Stomach (tissue), 9 donors: ENCODE data around the gene MALT1. TPM values are rescaled to one million over a fixed set of nuclear protein-coding genes. Genes with fewer than 3 reads are reported as not detected.
"Not testable (repeated sequence)": the region's sequence is repeated elsewhere in the genome, so short reads cannot be mapped to it uniquely, and the experiment has no call there.

Experiments
- DNase-seq, 2 donors: peaks; one replicate each; pipeline versions ENCODE4 v3.0.0 to v3.0.0-alpha.2; 2013 to 2019
- H3K27ac ChIP-seq, 5 donors: fragments of 200-600 bp in 4 of 5; sonication (generic) in 4 of 5; one replicate each; pipeline ENCODE4 v1.5.1; 2013 to 2019; ENCODE audit warnings: mild to moderate bottlenecking in 1 of 5, moderate library complexity in 1 of 5
- H3K27me3 ChIP-seq, 3 donors: fragments of 200-600 bp; sonication (generic); one replicate each; pipeline ENCODE4 v1.5.1; 2017 to 2019; ENCODE audit warnings: mixed run types in 1 of 3
- H3K36me3 ChIP-seq, 4 donors: fragments of 200-600 bp; sonication (generic); 1 replicate in 3 of 4; 2 replicates in 1 of 4; pipeline ENCODE4 v1.5.1; 2016 to 2019
- H3K4me1 ChIP-seq, 4 donors: fragments of 200-600 bp; sonication (generic); one replicate each; pipeline ENCODE4 v1.5.1; 2016 to 2019
- H3K4me3 ChIP-seq, 4 donors: fragments of 200-600 bp; sonication (generic) in 3 of 4; one replicate each; pipeline ENCODE4 v1.5.1; 2016 to 2019; ENCODE audit warnings: mild to moderate bottlenecking in 1 of 4
- H3K9me3 ChIP-seq, 4 donors: fragments of 200-600 bp; sonication (generic); one replicate each; pipeline ENCODE4 v1.5.1; 2016 to 2019
- EP300 ChIP-seq: sonication (generic); formaldehyde crosslinking; IDR thresholded peaks from one replicate; pipeline ENCODE4 v1.6.1; 2017; ENCODE audit warnings: antibody characterized with exemption
- POLR2A ChIP-seq, 4 donors: fragments of 450-650 bp; IDR thresholded peaks; one replicate each; pipeline ENCODE4 v1.6.1; 2016; ENCODE audit warnings: antibody characterized with exemption in 4 of 4, control low read depth in 2 of 4, mild to moderate bottlenecking in 1 of 4, moderate library complexity in 1 of 4
- POLR2AphosphoS5 ChIP-seq, 3 donors: sonication (generic); formaldehyde crosslinking; IDR thresholded peaks; one replicate each; pipeline ENCODE4 v1.6.1; 2016; ENCODE audit warnings: antibody characterized with exemption in 3 of 3
- WGBS, 5 donors: extraction: QIAGEN DNeasy Blood & Tissue Kit in 3 of 5; methylation state at CpG; one replicate each; pipeline versions ENCODE4 v1.1.5 to v1.1.7; 2013 to 2018; 5-methylcytosine and 5-hydroxymethylcytosine counted together
- intact Hi-C: fragments of 100-400 bp; cut with DNase I; formaldehyde crosslinking; loops from one replicate; pipeline ENCODE4 v1.15.1; 2023; ENCODE audit warnings: low total_unique reads
- polyA plus RNA-seq, 3 donors: library from polyadenylated mRNA; stranded (reverse); fragments of 200-250 nt; gene quantifications; one replicate each; pipeline ENCODE4 v1.2.3, GENCODE V29; 2013
- total RNA-seq, 5 donors: library from RNA; depleted of rRNA; stranded (reverse); fragments of >200 nt; gene quantifications; one replicate each; pipeline versions ENCODE4 v1.1.0 to v1.2.3, GENCODE V29; 2014 to 2016
- TF ChIP-seq, protein P1 (sequence below), 7 experiments: fragments of 450-650 bp in 4 of 7; fragments of 200-600 bp in 3 of 7; sonication (generic) in 3 of 7; IDR thresholded peaks; one replicate each; pipeline ENCODE4 v1.5.1; 2016 to 2019; ENCODE audit warnings: antibody characterized with exemption in 7 of 7, control low read depth in 2 of 7, mild to moderate bottlenecking in 1 of 7
- donor health status: healthy with polysubstance abuse.
- donor health status: Bipolar disorder and iron deficiency.
- donor health status: healthy.

MALT1 gene
- total and polyA plus RNA-seq, 8 donors = 4.9 to 85.7 (median 13.8) TPM

DNA sequence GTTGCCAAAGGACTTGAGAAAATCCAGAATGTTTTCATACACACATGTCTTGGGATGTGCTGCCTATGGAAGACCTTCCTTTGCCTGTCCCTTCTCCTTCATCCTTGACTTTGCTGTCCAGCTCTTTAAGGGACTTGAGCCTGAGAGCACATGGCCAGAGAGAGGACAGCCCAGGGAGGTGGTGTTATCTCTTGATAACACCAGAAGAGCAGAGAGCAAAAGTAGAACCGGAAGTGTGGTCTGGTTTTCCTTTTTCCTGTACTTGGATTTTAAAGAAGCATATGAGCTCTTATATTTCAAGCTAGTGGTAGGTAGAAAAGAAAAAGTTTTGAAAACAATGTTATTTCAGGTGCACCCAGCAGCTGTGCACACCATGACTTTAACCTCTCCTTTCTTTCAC, 99.3 kb downstream of the MALT1 start:
- no peak for TF ChIP-seq POLR2AphosphoS5 (IDR thresholded peaks at IDR 0.05)
- no peak for TF ChIP-seq POLR2A (IDR thresholded peaks at IDR 0.05)
- TF ChIP-seq, protein P1, sequence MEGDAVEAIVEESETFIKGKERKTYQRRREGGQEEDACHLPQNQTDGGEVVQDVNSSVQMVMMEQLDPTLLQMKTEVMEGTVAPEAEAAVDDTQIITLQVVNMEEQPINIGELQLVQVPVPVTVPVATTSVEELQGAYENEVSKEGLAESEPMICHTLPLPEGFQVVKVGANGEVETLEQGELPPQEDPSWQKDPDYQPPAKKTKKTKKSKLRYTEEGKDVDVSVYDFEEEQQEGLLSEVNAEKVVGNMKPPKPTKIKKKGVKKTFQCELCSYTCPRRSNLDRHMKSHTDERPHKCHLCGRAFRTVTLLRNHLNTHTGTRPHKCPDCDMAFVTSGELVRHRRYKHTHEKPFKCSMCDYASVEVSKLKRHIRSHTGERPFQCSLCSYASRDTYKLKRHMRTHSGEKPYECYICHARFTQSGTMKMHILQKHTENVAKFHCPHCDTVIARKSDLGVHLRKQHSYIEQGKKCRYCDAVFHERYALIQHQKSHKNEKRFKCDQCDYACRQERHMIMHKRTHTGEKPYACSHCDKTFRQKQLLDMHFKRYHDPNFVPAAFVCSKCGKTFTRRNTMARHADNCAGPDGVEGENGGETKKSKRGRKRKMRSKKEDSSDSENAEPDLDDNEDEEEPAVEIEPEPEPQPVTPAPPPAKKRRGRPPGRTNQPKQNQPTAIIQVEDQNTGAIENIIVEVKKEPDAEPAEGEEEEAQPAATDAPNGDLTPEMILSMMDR (IDR thresholded peaks at IDR 0.05) = no peak
- TF ChIP-seq EP300 = no peak
- H3K9me3 ChIP-seq = no peaks in the 10 kb centered on the region
- H3K27me3 ChIP-seq = peaks cover 0 to 20% (median 0%) of the 10 kb centered on the region in 3 donors
- WGBS, 5 donors = 16 to 28% (median 22%) methylated on average over 1 of the region's 1 CpG
- DNase-seq = no peak
- intact Hi-C loops = no loop called here
- H3K36me3 ChIP-seq = no peaks in the 10 kb centered on the region
- no peak overlapping the region for H3K27ac ChIP-seq
- H3K4me3 ChIP-seq = no peak overlapping the region
- peaks cover 0 to 12% (median 10%) of the 10 kb centered on the region in 4 donors for H3K4me1 ChIP-seq

DNA sequence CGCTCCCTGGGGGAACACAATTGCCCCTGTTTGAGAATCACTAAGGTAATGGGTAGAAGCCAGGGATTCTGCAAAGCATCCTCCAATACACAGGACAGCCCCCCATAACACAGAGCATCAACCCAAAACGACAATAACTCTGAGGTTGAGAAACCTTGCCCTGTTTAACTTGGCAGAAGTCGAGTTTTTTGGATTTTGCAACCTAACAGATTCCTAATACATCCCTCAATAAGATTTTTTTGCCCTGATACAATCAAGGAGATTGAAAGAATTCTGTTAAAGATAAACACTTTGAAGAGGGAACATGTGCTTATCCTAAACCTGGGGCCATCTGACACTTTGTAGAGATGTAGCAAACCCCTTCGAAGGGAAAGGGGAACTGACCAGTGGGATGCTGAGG, 100.9 kb downstream of the MALT1 start:
- TF ChIP-seq, protein P1 (IDR thresholded peaks at IDR 0.05) = no peak
- TF ChIP-seq POLR2AphosphoS5 (IDR thresholded peaks at IDR 0.05) (no peak), EP300 (no peak), POLR2A (IDR thresholded peaks at IDR 0.05) (no peak)

DNA sequence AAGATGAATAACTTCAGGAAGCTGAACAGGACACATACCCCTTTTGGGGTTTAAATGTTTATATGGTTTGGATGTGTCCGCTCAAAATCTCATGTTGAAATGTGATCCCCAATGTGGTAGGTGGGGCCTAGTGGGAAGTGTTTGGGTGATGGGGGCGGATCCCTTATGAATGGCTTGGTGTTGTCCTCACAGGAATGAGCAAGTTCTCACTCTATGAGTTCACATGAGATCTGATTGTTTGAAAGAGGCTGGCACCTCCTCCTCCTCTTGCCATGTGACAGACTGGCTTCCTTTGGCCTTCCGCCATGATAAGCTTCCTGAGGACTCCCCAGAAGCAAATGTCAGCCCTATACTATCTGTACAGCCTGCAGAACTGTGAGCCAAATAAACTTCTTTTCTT, 104.8 kb downstream of the MALT1 start:
- Histone ChIP-seq H3K27me3 (no peaks in the 10 kb centered on the region), H3K9me3 (no peaks in the 10 kb centered on the region), H3K4me3 (no peak overlapping the region), H3K36me3 (no peaks in the 10 kb centered on the region), H3K4me1 (no peaks in the 10 kb centered on the region), H3K27ac (no peak overlapping the region)
- DNase-seq = no peak
- intact Hi-C loops = no loop called here
- 84 to 94% (median 93%) methylated on average over 3 of the region's 3 CpGs for WGBS, 5 donors
- TF ChIP-seq, protein P1 (IDR thresholded peaks at IDR 0.05) = no peak
- TF ChIP-seq POLR2AphosphoS5 (IDR thresholded peaks at IDR 0.05) (no peak), POLR2A (IDR thresholded peaks at IDR 0.05) (no peak), EP300 (no peak)

More for the DNA sequence above, 100.9 kb downstream of the MALT1 start:
- intact Hi-C loops = no loop called here
- WGBS, 5 donors = 54 to 77% (median 73%) methylated on average over 4 of the region's 4 CpGs
- Histone ChIP-seq H3K4me3 (no peak overlapping the region), H3K4me1 (peaks cover 0 to 12% (median 10%) of the 10 kb centered on the region in 4 donors), H3K9me3 (no peaks in the 10 kb centered on the region), H3K36me3 (no peaks in the 10 kb centered on the region), H3K27ac (no peak overlapping the region), H3K27me3 (peaks cover 0 to 14% (median 0%) of the 10 kb centered on the region in 3 donors)
- no peak for DNase-seq

DNA sequence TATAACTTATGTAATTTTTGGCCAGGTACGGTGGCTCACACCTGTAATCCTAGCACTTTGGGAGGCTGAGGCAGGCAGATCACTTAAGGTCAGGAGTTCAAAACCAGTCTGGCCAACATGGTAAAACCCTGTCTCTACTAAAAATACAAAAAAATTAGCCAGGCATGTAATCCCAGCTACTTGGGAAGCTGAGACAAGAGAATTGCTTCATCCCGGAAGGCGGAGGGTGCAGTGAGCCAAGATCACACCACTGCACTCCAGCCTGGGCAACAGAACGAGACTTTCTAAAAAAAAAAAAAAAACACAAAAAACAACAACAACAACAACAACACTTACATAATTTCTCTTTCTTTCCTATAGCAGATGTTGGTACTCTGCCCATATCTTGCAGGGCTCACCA, 105.3 kb downstream of the MALT1 start:
- DNase-seq, H3K36me3 ChIP-seq, H3K27me3 ChIP-seq, H3K27ac ChIP-seq, H3K9me3 ChIP-seq, intact Hi-C loops, H3K4me3 ChIP-seq, H3K4me1 ChIP-seq: not testable (repeated sequence)
- WGBS, 5 donors = 71 to 87% (median 81%) methylated on average over 4 of the region's 4 CpGs

DNA sequence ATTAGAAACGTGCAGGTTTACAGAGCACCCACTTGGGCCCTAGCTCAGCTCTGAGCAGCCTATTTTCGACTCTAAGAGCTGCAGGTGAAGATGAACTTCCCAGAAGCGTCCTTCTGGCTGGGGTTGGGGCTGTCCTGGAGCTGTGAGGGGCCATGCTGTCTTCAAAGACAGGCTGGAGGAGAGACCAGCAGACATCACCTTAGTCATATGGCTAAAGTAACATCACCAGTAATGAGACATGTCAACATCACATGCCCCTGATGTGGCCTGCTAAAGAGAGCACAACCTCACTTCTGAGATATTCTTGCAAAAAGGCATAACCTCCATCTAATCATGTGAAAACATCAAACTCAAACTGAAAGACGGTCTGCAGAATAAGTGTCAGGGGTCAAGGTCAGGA, 106.2 kb downstream of the MALT1 start:
- Histone ChIP-seq H3K27ac (no peak overlapping the region), H3K9me3 (no peaks in the 10 kb centered on the region), H3K4me1 (peaks cover 0 to 4% (median 0%) of the 10 kb centered on the region in 4 donors), H3K27me3 (no peaks in the 10 kb centered on the region), H3K4me3 (no peak overlapping the region), H3K36me3 (no peaks in the 10 kb centered on the region)
- WGBS, 5 donors = 64 to 85% (median 73%) methylated on average over 4 of the region's 4 CpGs
- no peak for DNase-seq
- intact Hi-C loops = no loop called here
- TF ChIP-seq, protein P1 (IDR thresholded peaks at IDR 0.05) = no peak
- no peak for TF ChIP-seq EP300
- no peak for TF ChIP-seq POLR2AphosphoS5 (IDR thresholded peaks at IDR 0.05)
- no peak for TF ChIP-seq POLR2A (IDR thresholded peaks at IDR 0.05)
